Activated CD4-positive, alpha-beta T cell treated with anti-CD3 and anti-CD28 coated beads for 36 hours (primary cell): ENCODE results near the gene CXCL16. TPM values are rescaled to one million over a fixed set of nuclear protein-coding genes. Genes with fewer than 3 reads are reported as not detected.

ENCODE experiments used
- ATAC-seq: fragments of 200-7000 bp; cut with Tn5 transposase; one replicate; pipeline ENCODE4 v1.10.0; 2021; ENCODE audit warnings: mild to moderate bottlenecking, moderate library complexity
- CTCF ChIA-PET: fragments of 350-600 bp; sonication (Branson Sonifier 250); formaldehyde crosslinking; loops from one replicate; lab custom pipeline; 2021; ENCODE audit warnings: antibody characterized with exemption; lab: Charles Lee
- POLR2A ChIA-PET: fragments of 350-600 bp; sonication (Branson Sonifier 250); formaldehyde crosslinking; loops from one replicate; lab custom pipeline; 2021; ENCODE audit warnings: antibody characterized with exemption, inconsistent platforms; lab: Charles Lee
- DNase-seq: peaks from one replicate; pipeline ENCODE4 v3.0.0-alpha.2; 2020
- H3K27ac Mint-ChIP-seq: one replicate; pipeline ENCODE4 v1.8.0; 2021; ENCODE audit warnings: mixed read lengths
- H3K27me3 Mint-ChIP-seq: one replicate; pipeline ENCODE4 v1.8.0; 2021; ENCODE audit warnings: mixed read lengths
- H3K36me3 Mint-ChIP-seq: one replicate; pipeline ENCODE4 v1.8.0; 2021; ENCODE audit warnings: low read depth, mixed read lengths
- H3K4me1 Mint-ChIP-seq: one replicate; pipeline ENCODE4 v1.8.0; 2021; ENCODE audit warnings: mixed read lengths
- H3K4me3 Mint-ChIP-seq: one replicate; pipeline ENCODE4 v1.8.0; 2021; ENCODE audit warnings: mild to moderate bottlenecking, moderate library complexity, mixed read lengths
- H3K9me3 Mint-ChIP-seq: one replicate; pipeline ENCODE4 v1.8.0; 2021; ENCODE audit warnings: low read depth, mixed read lengths
- intact Hi-C, 2 experiments: fragments of 100-400 bp; cut with DNase I in 1 of 2; cut with micrococcal nuclease in 1 of 2; formaldehyde crosslinking; loops; one replicate each; pipeline versions ENCODE4 v1.14.2 to v1.15.1; 2022 to 2024; cut with DNase I, micrococcal nuclease
- total RNA-seq, 2 experiments: library from RNA; stranded (reverse); gene quantifications; one replicate each; pipeline ENCODE4 v1.2.3, GENCODE V29; 2021

Gene CXCL16
- 1 to 10 TPM; 1.7 to 2.5 TPM for total RNA-seq

- intact Hi-C loops, result loop anchor here in 1 of 2 experiments (1.0 to 10.0 kb wide), 3 partner anchors 8 to 745 kb away; partner anchors contain the start of genes DERL2, MED11, MINK1 and MIS12
- no peaks in the 10 kb centered on the region for H3K36me3 Mint-ChIP-seq
- POLR2A ChIA-PET, result no interaction called here
- peaks cover 25% of the 10 kb centered on the region for H3K4me1 Mint-ChIP-seq
- no peaks in the 10 kb centered on the region for H3K9me3 Mint-ChIP-seq
- DNase-seq (peak; percentile 67), ATAC-seq (peak; percentile 47)
- H3K27me3 Mint-ChIP-seq, result peaks cover 21% of the 10 kb centered on the region
- peak within 1 kb of the TSS; percentile 37 for H3K27ac Mint-ChIP-seq
- peak within 1 kb of the TSS; percentile 70 for H3K4me3 Mint-ChIP-seq
- CTCF ChIA-PET, result interaction anchor here (1.0 to 1.1 kb wide), 2 partner anchors 51 to 162 kb away, joined by 3 to 5 read pairs; no protein-coding TSS in a partner anchor
Observed at GRCh38 chr17:4739122-4740024, at the start of gene CXCL16, which contains the start of gene ZMYND15. Gene CXCL16, minus strand, starts transcription at chr17:4739928. Its CDS starts 589 bp downstream, at chr17:4739339. Gene ZMYND15, plus strand, starts transcription at chr17:4739833. Its CDS starts 716 bp downstream, at chr17:4740549.

DNA sequence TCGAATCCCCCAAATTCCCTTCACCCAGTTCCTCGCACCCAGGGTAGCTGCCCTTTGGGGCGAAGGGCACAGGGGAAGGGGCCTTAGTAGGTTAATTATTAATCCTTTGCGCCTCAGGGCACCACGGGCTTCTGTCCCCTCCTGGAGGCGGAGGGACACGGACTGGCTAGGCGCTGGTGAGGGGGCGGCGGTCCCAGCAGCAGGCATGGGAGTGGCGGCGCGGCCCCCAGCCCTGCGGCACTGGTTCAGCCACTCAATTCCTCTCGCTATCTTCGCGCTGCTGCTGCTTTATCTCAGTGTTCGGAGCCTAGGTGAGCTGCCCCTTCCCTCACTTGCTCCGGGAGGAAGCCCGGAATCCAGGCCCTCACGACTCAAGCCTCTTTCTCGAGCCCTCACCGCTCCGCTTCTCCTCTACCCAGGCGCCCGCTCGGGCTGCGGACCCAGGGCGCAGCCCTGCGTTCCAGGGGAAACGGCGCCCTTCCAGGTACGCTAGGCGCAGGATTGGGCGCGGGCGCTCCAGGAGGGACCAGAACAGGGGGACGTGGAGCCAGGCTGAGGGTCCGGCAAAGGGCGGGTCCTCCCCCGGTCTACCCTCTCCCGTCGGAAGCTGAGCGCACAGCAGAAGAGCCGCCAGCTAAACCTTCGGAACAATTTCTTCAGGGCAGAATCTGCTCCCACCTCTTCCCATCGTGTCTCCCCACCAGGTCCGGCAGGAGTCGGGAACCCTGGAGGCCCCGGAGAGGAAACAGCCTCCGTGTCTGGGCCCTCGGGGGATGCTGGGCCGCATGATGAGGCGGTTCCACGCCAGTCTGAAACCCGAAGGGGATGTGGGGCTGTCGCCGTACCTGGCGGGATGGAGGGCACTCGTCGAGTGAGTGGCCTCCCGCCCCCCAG lies 49.3 kb upstream of the CXCL16 start, which contains the start of gene GLTPD2:
Gene GLTPD2 (plus strand): TSS at position 158 of the 894 bp plus-strand sequence. CDS start 48 bp downstream, at position 206.
- H3K27ac Mint-ChIP-seq, result peak within 1 kb of the TSS; percentile 59
- intact Hi-C loops, result loop anchor here (2.0 to 5.0 kb wide), 4 partner anchors 57 to 147 kb away; partner anchors contain the start of genes ALOX15 (in 1 of the 2), CHRNE (in 1 of the 2) and MED11 (in 1 of the 2)

DNA sequence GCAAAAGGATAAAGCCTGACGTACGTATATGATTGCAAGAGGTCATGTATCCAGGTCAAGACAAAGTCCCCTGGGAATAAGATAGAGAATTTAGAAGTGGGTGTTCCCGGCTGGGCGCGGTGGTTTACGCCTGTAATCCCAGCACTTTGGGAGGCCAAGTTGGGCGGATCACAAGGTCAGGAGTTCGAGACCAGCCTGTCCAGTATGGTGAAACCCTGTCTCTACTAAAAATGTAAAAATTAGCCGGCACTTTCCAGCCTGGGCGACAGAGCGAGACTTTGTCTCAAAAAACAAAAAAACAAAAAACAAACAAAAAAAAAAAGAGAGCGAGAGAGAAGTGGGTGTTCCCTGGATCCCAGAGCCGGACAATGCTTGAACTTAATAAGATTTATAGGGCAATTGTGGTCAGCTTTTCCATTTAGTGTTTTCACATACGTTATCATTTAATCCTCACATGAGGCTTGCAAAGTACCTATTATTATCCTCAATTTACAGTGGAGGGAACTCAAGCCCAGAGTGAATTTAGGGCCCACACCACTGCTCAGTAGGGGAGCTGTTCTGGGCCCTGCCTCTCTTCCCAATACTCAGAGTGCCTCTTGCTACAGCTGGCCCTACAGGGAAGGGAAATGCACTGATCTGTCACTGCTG lies 48.6 kb upstream of the CXCL16 start:
- Mint-ChIP-seq H3K27me3 (peaks cover 45% of the 10 kb centered on the region), H3K4me1 (peaks cover 25% of the 10 kb centered on the region), H3K4me3 (peak overlapping the region; percentile 64), H3K9me3 (no peaks in the 10 kb centered on the region), H3K36me3 (no peaks in the 10 kb centered on the region), H3K27ac (no peak overlapping the region)
- intact Hi-C loops, result loop anchor here (2.0 to 5.0 kb wide), 4 partner anchors 56 to 146 kb away; partner anchors contain the start of genes ALOX15 (in 1 of the 2), CHRNE (in 1 of the 2) and MED11 (in 1 of the 2)
- POLR2A ChIA-PET, result interaction anchor here (1.0 kb wide), 1 partner anchor 8 kb away, joined by 3 read pairs; the partner anchor contains the start of gene PSMB6
- no peak for ATAC-seq
- no peak for DNase-seq
- CTCF ChIA-PET, result interaction anchor here (0.6 to 2.1 kb wide), 6 partner anchors 9 to 181 kb away, joined by 3 to 7 read pairs (median 3); no protein-coding TSS in a partner anchor

More for the DNA sequence above, 49.3 kb upstream of the CXCL16 start, which contains the start of gene GLTPD2:
- ChIA-PET POLR2A (interaction anchor here (0.9 to 1.6 kb wide), 3 partner anchors 12 to 79 kb away, joined by 3 to 7 read pairs (median 6); partner anchors contain the start of gene ARRB2), CTCF (interaction anchor here (0.6 to 2.1 kb wide), 15 partner anchors 10 to 222 kb away, joined by 3 to 14 read pairs (median 4); partner anchors contain the start of genes ARRB2, C17orf107, PLD2 and RNF167)
- Mint-ChIP-seq H3K4me1 (peaks cover 25% of the 10 kb centered on the region), H3K27me3 (peaks cover 42% of the 10 kb centered on the region), H3K36me3 (no peaks in the 10 kb centered on the region), H3K9me3 (no peaks in the 10 kb centered on the region), H3K4me3 (peak within 1 kb of the TSS; percentile 64)
- peak; percentile 1 for ATAC-seq
- DNase-seq, result no peak

DNA sequence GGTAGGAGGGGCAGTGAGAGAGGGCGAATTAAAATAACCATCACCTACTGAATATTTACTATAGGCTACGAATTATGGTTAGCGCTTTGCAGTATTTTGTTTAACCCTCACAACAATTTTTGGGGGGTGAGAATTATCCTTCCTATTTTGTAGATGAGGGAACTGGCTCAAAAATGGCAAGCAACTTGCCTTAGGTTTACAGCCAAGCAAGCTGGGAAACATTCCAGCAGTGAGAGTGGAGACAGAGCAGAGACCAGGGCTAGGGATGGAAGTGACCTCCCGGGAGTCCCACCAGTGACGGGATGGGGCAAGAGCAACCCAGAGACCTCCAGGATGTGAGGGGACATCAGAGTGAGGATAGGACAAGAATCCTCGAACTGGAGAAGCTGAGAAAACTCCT lies 46.8 kb upstream of the CXCL16 start:
- peaks cover 25% of the 10 kb centered on the region for H3K4me1 Mint-ChIP-seq
- no peaks in the 10 kb centered on the region for H3K9me3 Mint-ChIP-seq
- no peaks in the 10 kb centered on the region for H3K36me3 Mint-ChIP-seq
- intact Hi-C loops, result loop anchor here (5.0 kb wide), 3 partner anchors 54 to 144 kb away; partner anchors contain the start of genes ALOX15 (in 1 of the 2), CHRNE (in 1 of the 2) and MED11 (in 1 of the 2)
- ChIA-PET CTCF (interaction anchor here (1.0 kb wide), 1 partner anchor 46 kb away, joined by 4 read pairs; no protein-coding TSS in a partner anchor), POLR2A (no interaction called here)
- peaks cover 56% of the 10 kb centered on the region for H3K27me3 Mint-ChIP-seq
- no peak overlapping the region for H3K27ac Mint-ChIP-seq
- no peak overlapping the region for H3K4me3 Mint-ChIP-seq
- ATAC-seq (no peak), DNase-seq (no peak)

- Mint-ChIP-seq H3K27ac (no peak within 1 kb of the TSS), H3K36me3 (no peaks in the 10 kb centered on the region), H3K9me3 (no peaks in the 10 kb centered on the region), H3K27me3 (peaks cover 56% of the 10 kb centered on the region), H3K4me1 (peaks cover 22% of the 10 kb centered on the region), H3K4me3 (no peak within 1 kb of the TSS)
- intact Hi-C loops, result loop anchor here (5.0 kb wide), 3 partner anchors 54 to 144 kb away; partner anchors contain the start of genes ALOX15 (in 1 of the 2), CHRNE (in 1 of the 2) and MED11 (in 1 of the 2)
- ChIA-PET CTCF (interaction anchor here (1.0 kb wide), 1 partner anchor 45 kb away, joined by 4 read pairs; no protein-coding TSS in a partner anchor), POLR2A (no interaction called here)
- ATAC-seq, result no peak
- no peak for DNase-seq
Observed at GRCh38 chr17:4786106-4786511, 46.4 kb upstream of the CXCL16 start, which contains the start of gene VMO1. Gene VMO1, minus strand, starts transcription at chr17:4786364. Its CDS starts 12 bp downstream, at chr17:4786352.

GRCh38 chr17:4785311-4786105 lies 45.8 kb upstream of the CXCL16 start:
- no peaks in the 10 kb centered on the region for H3K36me3 Mint-ChIP-seq
- peak; percentile 37 for DNase-seq
- POLR2A ChIA-PET, result no interaction called here

GRCh38 chr17:4782652-4783051 lies 42.9 kb upstream of the CXCL16 start:
- H3K9me3 Mint-ChIP-seq, result no peaks in the 10 kb centered on the region
- H3K27ac Mint-ChIP-seq, result no peak overlapping the region
- intact Hi-C loops, result no loop called here
- ATAC-seq (peak; percentile 41), DNase-seq (peak; percentile 55)
- H3K27me3 Mint-ChIP-seq, result peaks cover 57% of the 10 kb centered on the region
- H3K4me3 Mint-ChIP-seq, result no peak overlapping the region
- no peaks in the 10 kb centered on the region for H3K36me3 Mint-ChIP-seq
- ChIA-PET CTCF (interaction anchor here (0.6 to 1.2 kb wide), 4 partner anchors 9 to 709 kb away, joined by 3 to 4 read pairs (median 3); no protein-coding TSS in a partner anchor), POLR2A (no interaction called here)
- H3K4me1 Mint-ChIP-seq, result peaks cover 15% of the 10 kb centered on the region

More at GRCh38 chr17:4785311-4786105, 45.8 kb upstream of the CXCL16 start:
- intact Hi-C loops, result loop anchor here (5.0 kb wide), 3 partner anchors 53 to 143 kb away; partner anchors contain the start of genes ALOX15 (in 1 of the 2), CHRNE (in 1 of the 2) and MED11 (in 1 of the 2)
- H3K27ac Mint-ChIP-seq, result no peak overlapping the region
- H3K27me3 Mint-ChIP-seq, result peaks cover 60% of the 10 kb centered on the region
- H3K9me3 Mint-ChIP-seq, result no peaks in the 10 kb centered on the region
- CTCF ChIA-PET, result interaction anchor here (1.0 kb wide), 1 partner anchor 45 kb away, joined by 4 read pairs; no protein-coding TSS in a partner anchor
- H3K4me1 Mint-ChIP-seq, result peaks cover 18% of the 10 kb centered on the region
- ATAC-seq, result no peak
- no peak overlapping the region for H3K4me3 Mint-ChIP-seq

- intact Hi-C loops, result no loop called here
- ChIA-PET POLR2A (no interaction called here), CTCF (interaction anchor here (0.6 kb wide), 1 partner anchor 580 kb away, joined by 3 read pairs; no protein-coding TSS in a partner anchor)
- Mint-ChIP-seq H3K27me3 (peaks cover 40% of the 10 kb centered on the region), H3K36me3 (no peaks in the 10 kb centered on the region), H3K4me3 (no peak overlapping the region), H3K4me1 (peaks cover 2% of the 10 kb centered on the region), H3K9me3 (no peaks in the 10 kb centered on the region), H3K27ac (no peak overlapping the region)
- ATAC-seq (no peak), DNase-seq (no peak)
Observed at GRCh38 chr17:4780325-4780955, 40.7 kb upstream of the CXCL16 start.
